Hypothalamus (tissue), 51 donors: ENCODE results near the gene DBT.
A peak's percentile ranks its signal among the peaks of the same experiment; 100 is the strongest.
"Not testable (repeated sequence)": the region's sequence is repeated elsewhere in the genome, so short reads cannot be mapped to it uniquely, and the experiment has no call there.

Experiments
- DNase-seq, 51 donors: peaks; one replicate each; lab custom pipeline; 2025; lab: John Stamatoyannopoulos, UW

DBT gene

GRCh38 chr1:100249537-100250257, at the start of gene DBT:
DBT (minus strand) TSS chr1:100249834; CDS start chr1:100249820, 14 bp downstream.
- peak; percentile 52 to 98 (median 93) for DNase-seq

GRCh38 chr1:100298512-100298911, 48.9 kb upstream of the DBT start:
- DNase-seq: no peak

GRCh38 chr1:100296997-100297396, 47.4 kb upstream of the DBT start:
- DNase-seq: not testable (repeated sequence)

- no peak for DNase-seq
Measured at GRCh38 chr1:100296140-100296539, 46.5 kb upstream of the DBT start.

GRCh38 chr1:100292711-100293110, 43.1 kb upstream of the DBT start:
- DNase-seq: no peak

- no peak for DNase-seq
Measured at GRCh38 chr1:100290291-100290690, 40.7 kb upstream of the DBT start.

- no peak for DNase-seq
Measured at GRCh38 chr1:100287162-100287561, 37.5 kb upstream of the DBT start.

- no peak for DNase-seq
Measured at GRCh38 chr1:100284591-100284990, 35.0 kb upstream of the DBT start.

GRCh38 chr1:100279954-100280682, 30.5 kb upstream of the DBT start:
- no peak for DNase-seq

- DNase-seq: no peak
Measured at GRCh38 chr1:100279358-100279923, 29.8 kb upstream of the DBT start.

- no peak for DNase-seq
Measured at GRCh38 chr1:100277866-100278265, 28.2 kb upstream of the DBT start.

GRCh38 chr1:100268202-100268601, 18.6 kb upstream of the DBT start:
- no peak for DNase-seq

- DNase-seq: no peak
Measured at GRCh38 chr1:100267284-100267683, 17.6 kb upstream of the DBT start.

- DNase-seq: peak in 1 of 51 donors; percentile 5
Measured at GRCh38 chr1:100266741-100267140, 17.1 kb upstream of the DBT start.

GRCh38 chr1:100265931-100266740, 16.5 kb upstream of the DBT start, which contains the start of gene RTCA:
RTCA (plus strand) TSS chr1:100266216; CDS start chr1:100266376, 160 bp downstream.
- DNase-seq: peak; percentile 29 to 97 (median 89)

- peak in 8 of 51 donors; percentile 23 to 37 (median 30) for DNase-seq
Measured at GRCh38 chr1:100265562-100265930, 15.9 kb upstream of the DBT start.

GRCh38 chr1:100264081-100264480, 14.4 kb upstream of the DBT start:
- not testable (repeated sequence) for DNase-seq

GRCh38 chr1:100261686-100262085, 12.1 kb upstream of the DBT start:
- DNase-seq: no peak

GRCh38 chr1:100258427-100258826, 8.8 kb upstream of the DBT start:
- DNase-seq: not testable (repeated sequence)

GRCh38 chr1:100256273-100256672, 6.6 kb upstream of the DBT start:
- not testable (repeated sequence) for DNase-seq

GRCh38 chr1:100253552-100253951, 3.9 kb upstream of the DBT start:
- no peak for DNase-seq
